GM18873 (cell line): Measurements from ENCODE around the gene CLEC7A.

Experiments
- ATAC-seq: cut with Tn5 transposase; IDR thresholded peaks from one replicate; pipeline ENCODE4 v1.9.1; 2021; ENCODE audit warnings: mild to moderate bottlenecking, moderate library complexity, moderate number of reproducible peaks; ENCODE audit not compliant: unreplicated experiment, low FRiP score

CLEC7A gene

DNA sequence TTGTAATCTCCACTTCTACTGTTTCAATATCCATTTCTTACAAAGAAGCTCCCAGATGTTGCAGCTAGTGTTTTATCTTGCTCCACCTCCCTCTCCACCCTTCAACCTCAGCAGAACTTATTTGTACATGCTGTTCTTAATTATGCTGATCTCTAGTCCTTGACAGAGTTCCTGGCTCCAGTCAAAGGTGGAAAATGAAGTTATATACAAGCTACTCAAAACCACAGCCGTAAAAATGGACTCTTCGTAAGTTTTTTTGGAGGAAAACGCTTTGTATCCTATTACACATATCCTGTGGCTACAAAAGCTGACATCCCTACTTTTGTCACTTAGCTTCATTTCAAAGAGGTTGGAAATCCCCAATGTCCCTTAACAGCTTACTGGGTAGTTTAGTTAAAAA, 32.5 kb downstream of the CLEC7A start:
- ATAC-seq: no peak

DNA sequence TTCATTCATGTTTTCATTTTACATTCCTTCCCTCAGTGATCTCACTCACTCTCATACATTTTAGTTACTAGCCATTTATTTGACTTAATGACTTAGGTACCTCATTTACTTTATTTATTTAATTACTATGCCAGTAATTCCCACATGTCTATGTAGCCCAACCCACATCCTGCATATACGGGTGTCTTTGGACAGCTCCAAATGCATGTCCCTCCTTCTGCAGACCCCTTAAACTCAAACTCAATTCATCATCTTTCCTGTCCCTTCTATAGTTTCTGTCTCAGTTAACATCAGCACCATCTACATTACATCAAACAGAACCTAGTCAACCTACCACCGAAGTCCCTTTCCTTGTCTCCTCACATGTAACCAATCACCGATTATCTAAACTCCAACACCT, 34.0 kb downstream of the CLEC7A start:
- ATAC-seq: no peak

DNA sequence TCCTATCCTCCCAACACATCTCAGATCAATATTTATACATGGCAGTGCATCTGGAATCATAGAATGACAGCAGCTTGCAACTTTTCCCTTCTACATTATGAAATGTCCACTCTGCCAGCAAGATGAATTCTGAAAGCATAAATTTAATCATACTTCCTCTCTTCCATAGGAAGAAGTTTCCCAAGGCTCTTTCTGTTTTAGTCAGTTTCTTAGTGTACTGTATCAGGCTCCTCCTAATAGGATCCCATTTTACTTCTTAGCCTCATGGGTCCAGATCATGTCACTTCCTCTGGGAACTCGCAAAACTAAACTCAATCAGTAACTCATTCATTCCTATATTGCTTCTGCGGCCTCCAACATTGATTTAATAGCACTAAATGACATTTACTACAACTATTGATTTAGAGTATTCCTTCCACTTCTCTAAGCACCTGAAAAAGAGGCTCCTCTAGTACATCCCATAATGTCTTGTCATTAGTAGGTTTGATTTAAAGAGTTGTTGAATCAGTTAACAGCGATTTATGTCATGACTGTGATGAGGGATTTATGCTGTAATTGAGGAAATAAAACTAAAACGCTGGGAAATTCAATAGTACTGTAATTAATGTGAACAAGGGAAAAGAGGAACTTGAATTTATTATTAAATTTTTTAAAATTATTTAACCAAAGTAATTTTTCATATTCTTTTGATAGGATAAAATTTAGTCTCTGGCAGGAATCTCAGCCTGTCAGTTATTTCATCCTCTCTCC, 35.2 kb downstream of the CLEC7A start:
- no peak for ATAC-seq

DNA sequence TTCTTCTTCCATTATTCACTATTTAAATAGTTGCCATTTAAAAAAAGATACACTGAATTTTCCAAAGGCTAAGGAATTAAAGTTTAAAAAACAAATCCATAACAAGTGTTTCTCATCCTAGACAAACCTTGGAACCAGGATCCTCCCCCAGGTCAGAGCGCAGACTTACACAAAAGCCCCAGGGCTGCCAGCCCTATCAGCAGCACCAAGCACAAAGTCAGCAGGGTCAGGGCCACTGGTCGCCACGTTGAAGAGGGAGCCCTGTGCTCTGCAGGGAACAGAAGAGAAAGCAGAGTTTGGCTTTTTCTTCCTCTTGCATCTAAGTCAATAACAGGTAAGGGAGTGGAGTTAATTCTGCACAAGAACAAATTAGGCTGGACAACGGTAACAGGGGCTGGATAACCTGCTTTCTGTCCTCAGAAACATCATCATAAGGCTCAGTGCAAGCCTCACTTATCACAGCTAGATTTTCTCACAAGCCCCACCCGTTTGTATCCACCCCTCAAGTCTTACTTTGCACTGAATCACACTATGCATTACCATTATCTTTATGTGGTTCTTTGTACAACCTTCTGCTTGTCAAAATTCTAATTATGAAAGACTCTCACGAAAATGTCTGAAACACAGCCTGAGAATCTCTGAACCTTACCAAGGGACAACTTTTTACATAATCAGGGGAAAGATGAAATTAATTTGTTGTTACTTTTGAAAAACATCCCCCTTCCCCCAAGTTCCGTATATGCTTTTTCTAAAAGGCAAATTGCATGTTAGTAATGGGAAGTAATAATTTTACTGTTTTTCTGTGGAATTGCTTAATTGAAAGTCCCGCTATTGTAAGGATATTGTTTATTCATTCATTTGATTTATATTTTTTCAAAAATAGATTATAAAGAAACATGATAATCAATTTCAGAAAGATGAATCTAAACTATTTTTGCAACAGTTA, 40.8 kb downstream of the CLEC7A start:
- no peak for ATAC-seq

DNA sequence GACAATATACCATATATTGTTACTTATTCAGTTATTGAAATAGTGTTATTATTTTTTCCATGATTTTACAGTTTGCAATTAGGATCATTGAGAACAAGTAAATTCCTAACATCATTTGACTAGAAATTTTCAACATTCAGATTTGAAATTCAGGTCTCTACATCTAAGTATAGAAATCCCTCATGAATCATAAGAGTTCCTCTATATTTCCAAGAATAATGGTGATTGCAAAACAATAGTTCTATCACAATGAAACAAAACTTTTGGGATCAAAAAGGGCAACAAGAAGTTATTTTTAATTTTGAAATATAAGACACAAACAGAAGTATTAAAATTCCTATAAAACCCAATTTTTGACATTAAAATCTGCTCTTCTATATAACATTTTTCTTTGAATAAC, 42.0 kb downstream of the CLEC7A start:
- ATAC-seq: no peak

DNA sequence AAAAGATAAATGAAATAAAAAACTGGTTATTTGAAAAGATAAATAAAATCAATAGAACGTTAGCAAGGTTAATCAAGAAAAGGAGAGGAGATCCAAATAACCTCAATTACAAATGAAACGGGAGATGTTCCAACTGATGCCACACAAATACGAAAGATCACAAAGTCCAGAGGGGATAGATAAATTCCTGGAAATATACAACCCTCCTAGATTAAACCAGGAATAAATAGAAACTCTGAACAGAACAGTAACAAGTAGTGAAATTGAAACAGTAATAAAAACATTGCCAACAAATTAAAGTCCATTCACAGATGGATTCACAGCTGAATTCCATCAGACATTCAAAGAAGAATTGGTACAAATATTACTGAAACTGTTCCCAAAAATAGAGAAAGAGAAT, 43.6 kb downstream of the CLEC7A start:
- no peak for ATAC-seq

DNA sequence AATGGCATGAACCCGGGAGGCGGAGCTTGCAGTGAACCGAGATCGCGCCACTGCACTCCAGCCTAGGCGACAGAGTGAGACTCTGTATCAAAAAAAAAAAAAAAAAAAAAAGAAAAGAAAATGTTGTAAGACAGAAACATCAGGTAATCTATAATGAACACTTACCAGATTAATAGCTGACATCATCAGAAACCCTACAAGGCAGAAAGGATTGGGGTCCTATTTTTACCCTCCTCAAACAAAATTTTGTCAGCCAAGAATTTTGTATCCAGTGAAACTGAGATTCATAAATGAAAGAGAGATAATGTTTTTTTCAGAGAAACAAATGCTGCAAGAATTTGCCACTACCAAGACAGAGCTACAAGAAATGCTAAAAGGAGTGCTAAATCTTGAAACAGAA, 45.3 kb downstream of the CLEC7A start:
- ATAC-seq: no peak

DNA sequence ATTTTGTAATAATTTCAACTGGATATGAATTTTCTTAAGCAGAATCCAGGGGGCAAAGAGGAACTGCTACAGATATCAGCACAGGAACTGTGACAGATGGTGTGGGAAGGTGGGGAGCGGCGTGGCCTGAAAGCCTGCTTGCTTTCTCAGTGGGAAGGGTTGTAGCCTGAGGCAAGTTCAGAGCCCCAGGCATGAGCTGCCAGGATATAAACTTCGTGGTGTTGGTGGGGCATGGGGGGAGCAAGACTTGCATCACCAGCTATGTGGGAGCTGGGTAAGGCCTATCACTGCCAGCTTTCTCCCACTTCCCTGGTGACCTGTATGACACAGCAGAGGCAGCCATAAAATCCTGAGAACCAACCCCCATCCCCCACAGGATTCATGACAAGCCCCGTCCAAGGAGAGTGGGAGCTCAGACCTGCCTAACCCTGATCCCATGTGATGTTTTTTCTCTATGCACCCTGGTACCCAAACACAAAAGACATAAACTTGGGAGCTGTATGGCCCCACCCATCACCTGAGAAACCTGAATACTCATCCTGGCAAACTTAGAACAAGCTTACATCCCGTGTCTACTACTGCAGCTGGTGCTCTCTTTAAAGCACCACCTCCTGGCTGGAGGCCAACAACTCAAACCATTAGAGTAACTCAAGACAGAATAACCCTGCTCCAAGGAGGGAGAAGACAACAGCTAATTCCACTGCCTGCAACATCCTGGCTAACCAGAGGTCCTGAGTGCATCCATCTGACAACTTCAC, 47.7 kb downstream of the CLEC7A start:
- ATAC-seq: no peak

DNA sequence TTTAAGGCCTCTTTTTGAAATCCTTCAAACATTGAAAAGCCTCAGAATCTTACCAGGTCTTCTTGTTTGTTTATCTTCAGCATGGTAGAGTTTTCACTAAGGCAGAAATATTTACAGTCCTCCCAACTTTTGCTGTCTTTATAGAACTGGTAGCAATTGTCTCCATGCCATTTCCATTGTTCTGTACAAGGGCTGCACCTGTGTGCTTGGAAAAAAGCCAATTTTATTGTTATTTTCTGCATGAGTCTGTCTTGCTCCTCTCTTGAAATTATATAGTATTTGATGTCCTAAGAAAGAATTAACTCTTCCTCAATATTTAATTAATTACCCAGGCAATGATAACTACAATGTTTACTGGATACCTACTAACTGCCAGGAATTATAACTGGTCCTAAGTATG, 54.5 kb downstream of the CLEC7A start:
- no peak for ATAC-seq

DNA sequence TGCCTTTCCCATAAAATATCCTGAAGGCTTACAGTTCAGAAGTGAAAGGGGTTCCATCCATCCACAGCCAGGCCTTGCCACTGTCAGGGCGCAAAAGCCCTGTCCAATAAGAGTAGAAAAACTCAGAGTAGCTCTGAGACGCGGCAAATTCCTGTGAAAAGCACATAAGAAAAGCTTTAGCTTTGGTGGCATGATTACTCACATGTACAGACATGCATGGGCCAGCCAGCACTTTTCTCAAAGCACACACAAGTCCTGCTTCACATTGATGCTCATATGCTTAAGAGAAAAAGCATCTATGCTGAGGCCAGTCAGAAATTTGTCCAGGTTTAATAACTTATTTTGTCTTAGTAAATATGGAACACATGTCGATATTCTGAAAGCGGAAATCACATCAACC, 56.7 kb downstream of the CLEC7A start:
- ATAC-seq: no peak

DNA sequence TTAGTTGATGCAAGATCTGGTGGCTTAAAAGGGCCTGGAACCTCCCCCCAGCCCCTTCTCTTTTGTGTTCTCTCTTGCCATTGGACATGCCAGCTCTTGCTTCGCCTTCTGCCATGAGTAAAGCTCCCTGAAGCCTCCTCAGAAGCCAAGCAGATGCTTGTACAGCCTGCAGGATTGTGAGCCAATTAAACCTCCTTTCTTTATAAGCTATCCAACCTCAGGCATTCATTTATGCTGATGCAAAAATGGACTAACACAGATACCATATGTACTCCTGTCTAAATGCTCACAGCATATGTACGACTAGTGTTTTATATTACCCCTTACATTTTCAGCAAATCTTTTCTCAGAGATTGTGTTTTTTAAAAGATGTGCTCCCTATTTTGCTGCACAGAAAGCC, 57.9 kb downstream of the CLEC7A start:
- no peak for ATAC-seq

DNA sequence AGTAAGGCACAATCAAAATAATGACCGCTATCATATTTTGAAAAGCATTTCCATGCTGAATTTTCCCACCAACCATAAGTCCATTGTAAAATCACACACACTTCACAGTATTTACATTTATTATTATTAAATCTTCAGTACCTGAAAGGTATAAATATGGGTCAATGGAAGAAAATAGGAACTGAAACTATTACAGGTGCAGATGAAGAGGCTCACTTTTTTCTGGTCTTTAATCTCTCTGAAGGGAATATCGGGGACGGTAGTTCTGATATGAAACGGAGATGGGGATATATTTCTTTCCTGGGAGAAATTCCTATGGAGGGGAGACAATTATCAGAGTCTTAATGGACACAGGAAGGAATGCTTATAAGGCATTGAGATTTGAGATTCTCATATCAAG, 59.6 kb downstream of the CLEC7A start:
- ATAC-seq: no peak

DNA sequence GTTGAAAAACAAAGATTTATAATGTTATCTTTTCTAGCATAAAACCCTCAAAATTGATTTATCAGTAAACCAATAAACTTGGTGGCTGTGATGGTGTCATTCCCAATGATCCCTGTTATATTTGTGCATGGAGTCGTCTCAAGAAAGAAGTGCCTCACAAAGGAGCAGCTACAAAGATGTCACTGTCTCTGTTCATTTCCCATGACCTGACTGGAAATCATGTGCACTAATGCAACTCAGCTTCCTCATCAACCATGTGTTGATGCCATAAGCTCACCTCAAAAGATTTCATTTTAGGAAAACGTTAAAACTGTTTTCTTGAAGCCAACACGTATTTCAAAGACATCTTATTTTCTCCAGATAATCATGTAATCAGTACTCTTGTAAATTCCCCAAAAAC, 60.0 kb downstream of the CLEC7A start:
- no peak for ATAC-seq

DNA sequence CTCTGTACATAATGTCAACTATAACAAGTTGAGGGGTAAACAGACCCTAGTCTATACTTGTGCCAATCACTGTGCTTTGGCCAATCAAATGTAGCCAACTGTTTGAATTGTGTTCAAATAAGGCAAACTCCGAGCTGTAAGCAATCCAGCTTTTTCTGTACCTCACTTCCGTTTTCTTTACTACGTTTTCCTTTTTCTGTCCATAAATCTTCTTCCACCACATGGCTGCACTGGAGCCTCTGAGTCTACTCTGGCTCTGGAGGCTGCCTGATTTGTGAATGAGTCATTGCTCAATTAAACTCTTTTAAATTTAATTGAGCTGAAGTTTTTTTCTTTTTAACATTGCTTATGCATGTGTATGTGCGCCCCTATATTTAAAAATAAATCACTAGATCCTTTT, 60.9 kb downstream of the CLEC7A start:
- no peak for ATAC-seq

DNA sequence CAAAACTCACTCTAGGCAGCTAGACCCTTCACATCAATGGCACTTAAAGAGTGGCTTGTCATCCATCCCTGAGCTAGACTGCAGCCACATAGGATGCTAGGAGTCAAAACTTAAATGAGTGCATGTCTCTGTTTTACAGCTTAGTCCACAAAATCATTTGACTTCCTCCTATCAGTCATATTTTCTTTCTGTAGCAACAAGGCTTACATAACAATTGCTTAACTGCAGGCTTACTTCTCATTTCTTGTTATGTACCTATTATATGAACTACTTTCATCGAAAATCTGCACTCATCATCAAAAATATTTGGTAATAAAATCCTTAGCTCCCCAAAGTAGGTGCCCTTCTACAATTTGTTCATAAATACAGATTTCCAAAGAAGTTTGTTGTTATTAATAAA, 61.4 kb downstream of the CLEC7A start:
- ATAC-seq: no peak

DNA sequence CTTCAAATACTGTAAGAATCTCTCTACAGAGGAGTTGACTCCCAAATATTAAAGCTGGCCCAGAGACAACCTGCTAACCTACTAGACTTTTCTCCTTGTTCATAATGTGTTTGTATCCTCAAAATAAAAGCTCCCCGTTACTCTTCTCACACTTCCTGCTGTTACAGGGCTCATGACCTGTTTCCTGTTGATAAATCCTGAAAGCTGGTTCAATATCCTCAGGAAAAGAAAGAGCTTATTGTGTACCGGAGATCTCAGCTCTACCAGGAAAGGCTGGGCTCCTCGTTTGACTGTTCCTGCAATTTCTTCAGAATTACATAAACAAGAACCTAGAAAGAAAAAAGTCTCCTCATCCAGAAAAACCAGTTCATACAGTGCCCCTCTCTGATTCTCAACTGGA, 62.1 kb downstream of the CLEC7A start:
- ATAC-seq: no peak

DNA sequence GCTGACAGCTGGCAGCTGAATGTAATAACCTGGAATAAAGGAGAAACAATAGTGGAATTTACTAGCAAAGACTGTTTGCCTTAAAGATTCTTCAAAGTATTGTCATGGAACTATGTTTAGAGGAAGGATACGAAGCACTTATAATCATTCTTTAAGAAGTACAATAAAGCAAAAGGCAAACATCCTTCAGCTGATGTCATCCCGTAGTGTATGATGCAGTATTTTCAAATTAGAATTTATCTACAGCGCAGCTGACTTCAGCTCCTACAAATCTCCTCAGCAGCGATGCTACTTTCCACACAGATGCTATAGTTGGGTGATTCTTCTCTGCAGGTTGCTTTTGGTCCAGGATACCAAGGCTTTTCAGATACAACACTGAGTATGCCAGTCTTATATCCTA, 62.7 kb downstream of the CLEC7A start:
- ATAC-seq: no peak
